ENCODE data around the gene LENG9.
A peak's percentile ranks its signal among the peaks of the same experiment; 100 is the strongest.
"Not testable (repeated sequence)": the region's sequence is repeated elsewhere in the genome, so short reads cannot be mapped to it uniquely, and the experiment has no call there.

The LENG9 gene

GRCh38 chr19:54458648-54459281 lies 4.8 kb downstream of the LENG9 start:
- DNase-seq = no peak

GRCh38 chr19:54457773-54458647 lies 5.6 kb downstream of the LENG9 start:
- no peak for DNase-seq

- no peak for DNase-seq
These were observed 6.9 kb downstream of the LENG9 start for GRCh38 chr19:54456423-54457373.

GRCh38 chr19:54455786-54456422 lies 7.7 kb downstream of the LENG9 start:
- no peak for DNase-seq

- no peak for DNase-seq
These were observed 8.6 kb downstream of the LENG9 start for GRCh38 chr19:54454781-54455675.

GRCh38 chr19:54453921-54454780 lies 9.4 kb downstream of the LENG9 start:
- DNase-seq = no peak

DNA sequence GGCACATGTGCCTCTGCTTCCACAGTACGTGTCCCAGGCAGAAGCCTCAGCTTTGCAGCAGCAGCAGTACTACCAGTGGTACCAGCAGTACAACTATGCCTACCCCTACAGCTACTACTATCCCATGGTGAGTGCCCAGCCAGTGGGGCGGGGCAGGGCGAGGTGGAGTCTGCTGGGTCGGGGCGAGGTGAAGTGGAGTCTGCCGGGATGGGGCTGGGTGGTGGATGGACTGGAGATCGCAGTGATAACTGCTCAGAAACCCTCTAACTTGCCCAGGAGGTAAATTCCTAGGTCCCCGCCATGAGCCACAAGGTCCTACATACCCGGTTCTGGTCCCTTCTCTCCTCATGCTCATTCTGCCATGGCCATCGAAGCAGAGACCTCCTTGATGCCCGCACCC lies 11.0 kb downstream of the LENG9 start:
- no peak for DNase-seq

DNA sequence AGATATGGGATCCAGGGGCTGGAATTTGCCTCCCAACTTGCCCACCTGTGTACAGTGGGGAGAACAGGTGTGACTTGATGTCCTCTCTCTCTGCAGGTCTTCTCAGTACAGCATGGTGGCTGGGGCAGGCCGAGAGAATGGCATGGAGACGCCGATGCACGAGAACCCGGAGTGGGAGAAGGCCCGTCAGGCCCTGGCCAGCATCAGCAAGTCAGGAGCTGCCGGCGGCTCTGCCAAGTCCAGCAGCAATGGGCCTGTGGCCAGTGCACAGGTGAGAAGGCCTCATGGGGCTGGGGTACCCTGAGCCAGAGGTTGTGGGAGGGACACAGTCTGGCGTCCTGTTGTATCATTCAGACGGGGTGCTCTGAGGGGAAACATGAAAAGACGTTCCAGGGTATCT lies 11.6 kb downstream of the LENG9 start:
- DNase-seq = no peak

DNA sequence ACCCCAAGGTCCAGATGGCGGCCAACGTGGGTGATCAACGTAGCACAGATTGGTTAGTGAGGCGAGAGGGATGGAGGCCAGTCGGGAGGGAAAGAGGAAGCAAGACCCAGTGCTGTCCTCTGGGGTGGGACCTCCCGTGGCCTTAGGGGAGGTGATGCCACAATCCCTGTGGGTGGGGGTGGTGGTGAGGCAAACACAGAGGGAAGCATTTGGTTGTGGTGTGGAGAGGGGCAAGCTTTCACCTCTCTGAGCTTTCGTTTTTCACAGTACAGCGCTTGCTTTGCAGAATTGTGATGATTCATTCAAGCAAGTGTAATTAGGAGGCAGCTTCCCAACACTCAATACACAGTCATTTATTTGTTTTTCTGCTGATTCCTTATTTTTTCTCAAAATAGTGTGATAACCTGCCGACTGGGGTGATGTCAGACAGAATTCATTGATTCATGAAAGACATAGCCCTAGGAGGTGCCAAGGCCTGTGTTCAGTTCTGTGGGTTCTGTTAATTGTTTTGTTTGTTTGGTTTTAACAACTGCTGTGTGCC lies 12.2 kb downstream of the LENG9 start:
- no peak for DNase-seq

- no peak for DNase-seq
These were observed 13.9 kb downstream of the LENG9 start for GRCh38 chr19:54449701-54450069.

GRCh38 chr19:54448774-54449700 lies 14.5 kb downstream of the LENG9 start, which contains the start of gene LENG8:
Gene LENG8, plus strand, starts transcription at chr19:54449199. Its CDS starts 2,146 bp downstream, at chr19:54451345.
- DNase-seq = peak; percentile 92

- peak; percentile 24 for DNase-seq
These were observed 15.4 kb downstream of the LENG9 start for GRCh38 chr19:54448040-54448773.

GRCh38 chr19:54446349-54446748 lies 17.2 kb downstream of the LENG9 start:
- not testable (repeated sequence) for DNase-seq

DNA sequence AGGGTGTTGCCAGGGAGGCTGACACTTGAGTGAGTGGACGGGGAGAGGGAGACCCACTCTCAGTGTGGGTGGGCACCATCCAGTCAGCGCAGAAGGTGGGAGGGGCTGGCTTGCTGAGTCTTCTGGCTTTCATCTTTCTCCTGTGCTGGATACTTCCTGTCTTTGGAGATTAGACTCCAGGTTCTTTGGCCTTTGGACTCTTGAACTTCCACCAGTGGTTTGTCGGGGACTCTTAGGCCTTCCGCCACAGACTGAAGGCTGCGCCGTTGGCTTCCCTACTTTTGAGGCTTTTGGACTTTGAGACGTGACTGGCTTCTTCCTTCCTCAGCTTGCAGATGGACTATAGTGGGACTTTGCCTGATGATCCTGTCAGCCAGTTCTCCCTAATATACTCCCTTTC lies 18.8 kb downstream of the LENG9 start:
- DNase-seq = no peak

- no peak for DNase-seq
These were observed 22.9 kb downstream of the LENG9 start for GRCh38 chr19:54440641-54441040.

DNA sequence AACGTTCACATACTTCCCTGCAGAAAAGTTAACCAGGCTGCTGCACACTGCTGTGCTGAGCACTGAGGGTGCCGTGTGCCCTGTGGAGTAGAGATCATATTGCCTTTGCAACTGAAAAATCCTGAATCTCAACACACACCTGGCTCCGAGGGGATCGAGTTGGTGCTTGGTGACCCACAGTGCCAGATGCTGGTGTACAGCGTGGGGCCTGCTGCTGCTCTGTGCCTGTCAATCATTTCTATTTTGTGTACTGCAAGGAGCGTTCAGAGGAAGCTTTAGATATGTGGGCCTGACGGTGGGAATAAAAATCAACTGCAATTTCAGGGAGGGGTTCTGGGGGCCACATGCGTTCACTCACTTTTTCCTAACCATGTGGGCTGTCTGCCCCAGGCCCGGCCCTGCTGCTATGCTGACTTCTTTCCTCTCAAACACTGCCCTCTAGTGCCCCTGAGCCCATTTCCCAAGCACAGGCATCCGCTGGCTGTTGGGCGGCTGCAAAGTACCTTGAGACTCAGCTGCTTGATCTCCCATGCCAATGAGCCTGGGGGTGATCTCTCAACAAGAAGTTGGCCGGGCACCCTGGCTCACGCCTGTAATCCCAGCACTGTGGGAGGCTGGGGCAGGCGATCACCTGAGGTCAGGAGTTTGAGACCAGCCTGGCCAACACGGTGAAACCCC lies 24.3 kb downstream of the LENG9 start:
- no peak for DNase-seq

DNA sequence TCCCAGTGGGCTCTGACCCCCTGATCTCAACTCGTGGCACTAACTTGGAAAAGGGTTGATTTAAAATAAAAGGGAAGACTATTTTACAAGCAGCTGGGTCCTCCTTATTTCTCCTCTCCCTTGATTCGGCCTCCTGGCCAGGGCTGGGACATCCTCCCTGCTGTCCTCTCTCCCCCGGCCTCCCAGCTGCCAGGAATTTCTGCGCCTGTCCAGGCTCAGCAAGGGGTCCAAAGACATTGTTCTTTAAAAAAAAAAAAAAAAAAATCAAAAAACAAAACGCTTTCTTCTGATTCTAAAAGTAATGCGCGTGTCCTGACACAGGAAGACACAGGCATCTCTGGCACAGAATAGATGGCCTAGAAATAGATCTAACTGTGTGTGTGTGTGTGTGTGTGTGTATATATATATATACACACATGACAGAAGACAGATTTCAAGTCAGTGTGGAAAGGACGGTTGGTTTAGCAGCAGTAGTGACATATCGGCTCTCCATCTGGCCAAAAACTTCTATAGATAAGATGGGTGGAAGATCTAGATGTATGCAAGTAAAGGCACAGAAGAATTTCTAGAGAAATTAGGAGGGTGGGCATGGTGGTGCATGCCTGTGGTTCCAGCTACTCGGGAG lies 26.8 kb downstream of the LENG9 start:
- no peak for DNase-seq
